K562 (cell line): ENCODE results near the gene KBTBD4. TPM values are rescaled to one million over a fixed set of nuclear protein-coding genes. Genes with fewer than 3 reads are reported as not detected.

Experiments
- ASH1L ChIP-seq: fragments of 450-650 bp; IDR thresholded peaks from 2 replicates; pipeline ENCODE4 v1.6.1; 2018; ENCODE audit warnings: borderline replicate concordance, mild to moderate bottlenecking, low read depth; ENCODE audit not compliant: partially characterized antibody
- CEBPG ChIP-seq, 3 experiments: fragments of 200-800 bp in 1 of 3; sonication (Bioruptor generic) in 1 of 3; sonication (generic) in 1 of 3; formaldehyde crosslinking in 1 of 3; IDR thresholded peaks in 2 of 3; conservative IDR thresholded peaks in 1 of 3; 2 replicates each; pipeline versions ENCODE4 v1.6.1 to v1.8.0; 2016 to 2022; ENCODE audit warnings: missing compliant biosample characterization in 2 of 3, missing genetic modification characterization in 2 of 3, mild to moderate bottlenecking in 1 of 3, missing genetic modification reagents in 1 of 3
- CREB1 ChIP-seq, 2 experiments: sonication (generic) in 1 of 2; formaldehyde crosslinking in 1 of 2; IDR thresholded peaks; 2 replicates each; pipeline versions ENCODE4 v1.6.1 to v1.8.0; 2012 to 2022; ENCODE audit warnings: inconsistent platforms in 1 of 2, mild to moderate bottlenecking in 1 of 2, missing genetic modification reagents in 1 of 2, moderate library complexity in 1 of 2
- ESRRA ChIP-seq: fragments of 450-650 bp; IDR thresholded peaks from 2 replicates; pipeline ENCODE4 v1.6.1; 2014; ENCODE audit warnings: low read depth, mild to moderate bottlenecking, moderate library complexity, borderline replicate concordance
- FOS ChIP-seq: IDR thresholded peaks from 3 replicates; pipeline ENCODE4 v1.6.1; 2011; ENCODE audit not compliant: insufficient read length; ENCODE audit errors: extremely low read depth
- FUS ChIP-seq: fragments of 200-400 bp; formaldehyde crosslinking; optimal IDR thresholded peaks from 2 replicates; pipeline ENCODE3; 2017; ENCODE audit warnings: low read depth, low read length
- HEY1 ChIP-seq: fragments of 250-450 bp; sonication (Bioruptor Pico); IDR thresholded peaks from 2 replicates; pipeline ENCODE4 v1.5.0; 2020; ENCODE audit warnings: mild to moderate bottlenecking, moderate library complexity, borderline replicate concordance
- HNRNPLL ChIP-seq: fragments of 200-400 bp; formaldehyde crosslinking; IDR thresholded peaks from 2 replicates; pipeline ENCODE4 v1.6.1; 2017; ENCODE audit warnings: low read length, low read depth, mild to moderate bottlenecking; ENCODE audit not compliant: poor library complexity, severe bottlenecking
- ILK ChIP-seq: fragments of 450-650 bp; IDR thresholded peaks from 2 replicates; pipeline ENCODE4 v1.6.1; 2016; ENCODE audit warnings: missing genetic modification characterization, low read depth, mild to moderate bottlenecking, missing compliant biosample characterization, moderate library complexity, borderline replicate concordance
- IRF2 ChIP-seq: sonication (generic); formaldehyde crosslinking; IDR thresholded peaks from 2 replicates; pipeline ENCODE4 v1.8.1; 2022; ENCODE audit warnings: mild to moderate bottlenecking, missing genetic modification reagents
- MED1 ChIP-seq: sonication (generic); formaldehyde crosslinking; IDR thresholded peaks from 2 replicates; pipeline ENCODE4 v1.8.1; 2023; ENCODE audit warnings: missing genetic modification reagents, borderline replicate concordance
- MEF2A ChIP-seq: IDR thresholded peaks from 2 replicates; pipeline ENCODE4 v1.6.1; 2011; ENCODE audit warnings: low read depth, mild to moderate bottlenecking, low read length, moderate library complexity; ENCODE audit not compliant: control insufficient read depth
- NCOR1 ChIP-seq: fragments of 450-650 bp; IDR thresholded peaks from 2 replicates; pipeline ENCODE4 v1.6.1; 2016; ENCODE audit warnings: mild to moderate bottlenecking, moderate library complexity
- NFRKB ChIP-seq: fragments of 450-650 bp; IDR thresholded peaks from 2 replicates; pipeline ENCODE4 v1.6.1; 2016; ENCODE audit warnings: low read depth
- PCBP1 ChIP-seq: fragments of 200-400 bp; formaldehyde crosslinking; IDR thresholded peaks from 2 replicates; pipeline ENCODE4 v1.6.1; 2018; ENCODE audit warnings: mild to moderate bottlenecking, low read depth, low read length; ENCODE audit not compliant: poor library complexity, severe bottlenecking
- POLR3A ChIP-seq: IDR thresholded peaks from 2 replicates; pipeline ENCODE4 v1.6.1; 2011; ENCODE audit warnings: borderline replicate concordance, mild to moderate bottlenecking, moderate library complexity; ENCODE audit not compliant: insufficient read length, insufficient read depth; ENCODE audit errors: extremely low read depth
- PTBP1 ChIP-seq: fragments of 200-400 bp; formaldehyde crosslinking; IDR thresholded peaks from 2 replicates; pipeline ENCODE4 v1.6.1; 2017; ENCODE audit warnings: low read depth, low read length
- RB1 ChIP-seq: fragments of 450-650 bp; IDR thresholded peaks from 2 replicates; pipeline ENCODE4 v1.6.1; 2017; ENCODE audit warnings: low read depth, mild to moderate bottlenecking
- SOX6 ChIP-seq: fragments of 450-650 bp; IDR thresholded peaks from 2 replicates; pipeline ENCODE4 v1.6.1; 2014; ENCODE audit warnings: mild to moderate bottlenecking
- TCF15 ChIP-seq: fragments of 250-450 bp; sonication (Bioruptor Pico); IDR thresholded peaks from 2 replicates; pipeline ENCODE4 v1.8.0; 2022; ENCODE audit warnings: moderate library complexity, mild to moderate bottlenecking, inconsistent platforms
- TFAP4 ChIP-seq: sonication (generic); formaldehyde crosslinking; IDR thresholded peaks from 2 replicates; pipeline ENCODE4 v1.8.0; 2022; ENCODE audit warnings: missing genetic modification reagents, mild to moderate bottlenecking, moderate library complexity, borderline replicate concordance
- U2AF2 ChIP-seq: fragments of 200-400 bp; formaldehyde crosslinking; optimal IDR thresholded peaks from 2 replicates; pipeline ENCODE3; 2017; ENCODE audit warnings: low read depth, mild to moderate bottlenecking, low read length
- ZNF766 ChIP-seq: fragments of 200-800 bp; sonication (Bioruptor generic); conservative IDR thresholded peaks from 2 replicates; pipeline ENCODE4 v1.6.1; 2016; ENCODE audit warnings: missing genetic modification characterization, missing compliant biosample characterization
- ZNF79 ChIP-seq: fragments of 250-450 bp; sonication (Bioruptor Pico); IDR thresholded peaks from 2 replicates; pipeline ENCODE4 v1.4.0; 2020; ENCODE audit warnings: low read depth, mild to moderate bottlenecking, moderate library complexity
- polyA plus RNA-seq, 8 experiments: library from polyadenylated mRNA; depleted of rRNA in 4 of 8; stranded (reverse) in 5 of 8; unstranded in 3 of 8; fragments of >200 nt; fragmentation: Nextera tagmentation in 2 of 8; fragmentation: Illumina TruSeq in 1 of 8; extraction: Ambion mirVana in 2 of 8; extraction: Trizol in 1 of 8; gene quantifications; 2 replicates each; pipeline versions ENCODE4 v1.2.1 to v1.2.3, GENCODE V29; 2011 to 2014; ENCODE audit warnings: inconsistent platforms in 1 of 8, missing spikeins in 1 of 8
- total RNA-seq, 7 experiments: library from RNA; depleted of rRNA in 6 of 7; stranded (reverse); fragments of >200 nt in 6 of 7; fragmentation: Illumina TruSeq in 2 of 7; extraction: Trizol in 2 of 7; gene quantifications; 2 replicates each; pipeline versions ENCODE4 v1.2.1 to v1.2.3, GENCODE V29; 2011 to 2021; ENCODE audit warnings: low replicate concordance in 1 of 7
- TF ChIP-seq, protein P1 (sequence below): fragments of 250-450 bp; sonication (Bioruptor Pico); IDR thresholded peaks from 2 replicates; pipeline ENCODE4 v1.4.0; 2020; ENCODE audit warnings: mild to moderate bottlenecking, moderate library complexity

Gene KBTBD4
- total and polyA plus RNA-seq, 9 of the 15 experiments (the other 6 are each of a cell fraction or from before 2014, with no cell fraction given) = 7.0 to 33.9 (median 13.3) TPM

DNA sequence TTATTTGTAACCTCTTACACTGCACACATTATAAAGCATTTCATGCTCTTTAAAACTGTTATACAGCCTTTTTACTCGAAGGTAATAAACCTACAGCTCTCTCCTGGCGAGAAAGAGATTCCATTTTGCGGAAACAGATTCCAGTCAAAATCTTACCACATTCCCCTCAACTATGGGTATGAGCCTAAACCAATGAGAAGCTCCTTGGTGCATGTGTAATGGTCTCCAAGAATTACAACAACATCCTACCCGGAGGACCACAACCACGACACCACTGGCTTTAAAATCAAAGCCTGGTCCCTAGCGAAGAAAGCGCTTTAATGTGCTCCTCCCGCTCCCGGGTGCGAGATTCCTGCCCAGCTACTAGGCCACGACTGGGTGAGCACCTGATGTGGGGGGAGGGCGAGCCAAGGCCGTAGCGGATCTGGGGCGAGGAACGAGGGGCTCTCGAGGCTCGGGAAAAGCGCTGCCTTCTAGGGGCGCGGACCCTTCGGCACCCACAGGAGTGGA, 26.7 kb downstream of the KBTBD4 start (continued):
- no peak for TF ChIP-seq MEF2A
- no peak for TF ChIP-seq FOS
- no peak for TF ChIP-seq U2AF2
- TF ChIP-seq POLR3A = no peak
- TF ChIP-seq FUS = no peak
- TF ChIP-seq ZNF79 (CRISPR knock-in tag) = no peak
- no peak for TF ChIP-seq TCF15 (CRISPR knock-in tag)
- TF ChIP-seq CREB1 (IDR thresholded peaks at IDR 0.05) = no peak
- no peak for TF ChIP-seq CREB1 (CRISPR knock-in tag; IDR thresholded peaks at IDR 0.05)
- no peak for TF ChIP-seq RB1
- no peak for TF ChIP-seq PCBP1
- no peak for TF ChIP-seq ASH1L
- no peak for TF ChIP-seq SOX6
- no peak for TF ChIP-seq MED1
- no peak for TF ChIP-seq NCOR1
- TF ChIP-seq IRF2 = no peak
- TF ChIP-seq, protein P1, sequence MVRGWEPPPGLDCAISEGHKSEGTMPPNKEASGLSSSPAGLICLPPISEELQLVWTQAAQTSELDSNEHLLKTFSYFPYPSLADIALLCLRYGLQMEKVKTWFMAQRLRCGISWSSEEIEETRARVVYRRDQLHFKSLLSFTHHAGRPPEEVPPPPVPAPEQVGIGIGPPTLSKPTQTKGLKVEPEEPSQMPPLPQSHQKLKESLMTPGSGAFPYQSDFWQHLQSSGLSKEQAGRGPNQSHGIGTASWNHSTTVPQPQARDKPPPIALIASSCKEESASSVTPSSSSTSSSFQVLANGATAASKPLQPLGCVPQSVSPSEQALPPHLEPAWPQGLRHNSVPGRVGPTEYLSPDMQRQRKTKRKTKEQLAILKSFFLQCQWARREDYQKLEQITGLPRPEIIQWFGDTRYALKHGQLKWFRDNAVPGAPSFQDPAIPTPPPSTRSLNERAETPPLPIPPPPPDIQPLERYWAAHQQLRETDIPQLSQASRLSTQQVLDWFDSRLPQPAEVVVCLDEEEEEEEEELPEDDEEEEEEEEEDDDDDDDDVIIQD (CRISPR knock-in tag) = no peak
- peak; percentile 63; the same call in 1 of the 2 replicates for TF ChIP-seq TFAP4 (CRISPR knock-in tag)
- no peak for TF ChIP-seq CEBPG (CRISPR knock-in tag; IDR thresholded peaks at IDR 0.05)
- TF ChIP-seq CEBPG (tag; conservative IDR thresholded peaks at IDR 0.05 in 1 of 2, IDR thresholded peaks at IDR 0.05 in 1 of 2) = no peak
- TF ChIP-seq ZNF766 = 0 out of 2 replicates have a peak, but pooled peaks have one; percentile 29
- no peak for TF ChIP-seq PTBP1
- no peak for TF ChIP-seq NFRKB
- no peak for TF ChIP-seq HEY1 (CRISPR knock-in tag)
- TF ChIP-seq HNRNPLL = no peak
- TF ChIP-seq ILK (tag) = no peak
- TF ChIP-seq ESRRA = no peak
